ENCODE measurements around the gene ZNF407.

ZNF407 gene

GRCh38 chr18:75112186-75113096 lies 514.8 kb downstream of the ZNF407 start:
- TF ChIP-seq CTCF (IDR thresholded peaks at IDR 0.05; ENCODE audit: control insufficient read depth, insufficient read depth, low read depth, low read length, missing control alignments), result no peak
- no peak for DNase-seq (ENCODE audit: low read depth)

GRCh38 chr18:75113455-75113854 lies 515.8 kb downstream of the ZNF407 start:
- DNase-seq (ENCODE audit: low read depth), result no peak
- no peak for TF ChIP-seq CTCF (IDR thresholded peaks at IDR 0.05; ENCODE audit: control insufficient read depth, insufficient read depth, low read depth, low read length, missing control alignments)
- H3K4me3 ChIP-seq (ENCODE audit: control insufficient read depth, low read depth, low read length), result no peak overlapping the region

More at GRCh38 chr18:75112186-75113096, 514.8 kb downstream of the ZNF407 start:
- H3K4me3 ChIP-seq (ENCODE audit: control insufficient read depth, low read depth, low read length), result no peak overlapping the region

- no peak for DNase-seq (ENCODE audit: low read depth)
- H3K4me3 ChIP-seq (ENCODE audit: control insufficient read depth, low read depth, low read length), result no peak overlapping the region
- no peak for TF ChIP-seq CTCF (IDR thresholded peaks at IDR 0.05; ENCODE audit: control insufficient read depth, insufficient read depth, low read depth, low read length, missing control alignments)
Measured at GRCh38 chr18:75114231-75114764, 516.6 kb downstream of the ZNF407 start.
